Adrenal gland (tissue), 5 donors: ENCODE results near the gene KIF1A.

ENCODE experiments used
- POLR2A ChIP-seq, 2 donors: fragments of 450-650 bp; IDR thresholded peaks; one replicate each; pipeline ENCODE4 v1.6.1; 2017; ENCODE audit warnings: antibody characterized with exemption in 2 of 2, mild to moderate bottlenecking in 2 of 2, moderate library complexity in 1 of 2
- TF ChIP-seq, protein P1 (sequence below), 6 experiments: fragments of 450-650 bp in 4 of 6; fragments of 200-600 bp in 2 of 6; sonication (generic) in 1 of 6; IDR thresholded peaks; 1 replicate in 5 of 6; 2 replicates in 1 of 6; pipeline versions ENCODE4 v1.5.1 to v1.8.0; 2016 to 2021; ENCODE audit warnings: antibody characterized with exemption in 6 of 6, mild to moderate bottlenecking in 2 of 6, moderate library complexity in 1 of 6
- donor health status: DM: no; HTN: no; CAD: no.

DNA sequence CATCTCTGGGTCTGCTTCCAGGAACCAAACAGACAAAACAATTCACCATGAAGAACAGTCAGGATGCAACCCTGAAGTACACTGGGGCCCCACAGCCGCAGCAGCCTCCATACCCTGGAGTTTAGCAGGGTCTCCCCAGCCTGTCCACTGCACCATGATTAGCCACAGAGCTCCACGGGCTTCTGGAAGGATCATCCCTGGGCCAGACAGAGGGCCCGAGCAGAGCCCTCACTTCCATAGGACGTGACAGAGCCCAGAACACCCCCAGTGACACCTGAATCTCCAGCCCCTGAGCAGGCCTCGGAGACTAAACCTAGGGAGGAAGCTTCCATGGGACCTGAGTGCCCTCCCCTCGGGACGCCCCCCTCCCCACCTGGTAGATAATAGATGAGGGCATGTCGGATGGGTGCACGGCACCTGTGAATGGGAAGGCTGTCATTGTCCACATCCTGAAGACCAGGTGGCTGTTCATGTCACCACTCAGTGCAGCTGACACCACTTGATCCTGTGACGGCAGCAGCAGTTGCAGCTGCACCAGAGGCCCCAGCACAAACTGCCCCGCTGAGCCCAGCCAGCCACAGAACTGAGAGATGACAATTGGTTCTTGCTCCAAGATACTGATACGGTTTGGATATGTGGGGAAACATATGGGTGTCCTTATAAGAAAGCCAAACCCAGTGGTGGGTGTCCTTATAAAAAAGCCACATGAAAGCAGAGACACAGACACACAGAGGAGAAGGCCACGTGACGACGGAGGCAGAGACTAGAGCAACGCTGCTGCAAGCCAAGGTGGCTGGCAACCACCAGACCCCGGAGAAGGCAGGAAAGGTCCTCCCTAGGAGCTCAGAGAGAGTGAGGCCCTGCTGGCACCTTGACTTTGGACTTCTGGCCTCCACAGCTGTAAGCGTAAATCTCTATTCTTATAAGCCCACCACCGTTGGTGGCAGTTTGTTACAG lies 23.2 kb downstream of the KIF1A start:
- TF ChIP-seq POLR2A (IDR thresholded peaks at IDR 0.05) = no peak
- TF ChIP-seq, protein P1, sequence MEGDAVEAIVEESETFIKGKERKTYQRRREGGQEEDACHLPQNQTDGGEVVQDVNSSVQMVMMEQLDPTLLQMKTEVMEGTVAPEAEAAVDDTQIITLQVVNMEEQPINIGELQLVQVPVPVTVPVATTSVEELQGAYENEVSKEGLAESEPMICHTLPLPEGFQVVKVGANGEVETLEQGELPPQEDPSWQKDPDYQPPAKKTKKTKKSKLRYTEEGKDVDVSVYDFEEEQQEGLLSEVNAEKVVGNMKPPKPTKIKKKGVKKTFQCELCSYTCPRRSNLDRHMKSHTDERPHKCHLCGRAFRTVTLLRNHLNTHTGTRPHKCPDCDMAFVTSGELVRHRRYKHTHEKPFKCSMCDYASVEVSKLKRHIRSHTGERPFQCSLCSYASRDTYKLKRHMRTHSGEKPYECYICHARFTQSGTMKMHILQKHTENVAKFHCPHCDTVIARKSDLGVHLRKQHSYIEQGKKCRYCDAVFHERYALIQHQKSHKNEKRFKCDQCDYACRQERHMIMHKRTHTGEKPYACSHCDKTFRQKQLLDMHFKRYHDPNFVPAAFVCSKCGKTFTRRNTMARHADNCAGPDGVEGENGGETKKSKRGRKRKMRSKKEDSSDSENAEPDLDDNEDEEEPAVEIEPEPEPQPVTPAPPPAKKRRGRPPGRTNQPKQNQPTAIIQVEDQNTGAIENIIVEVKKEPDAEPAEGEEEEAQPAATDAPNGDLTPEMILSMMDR (IDR thresholded peaks at IDR 0.05) = no peak
